Activated naive CD4-positive, alpha-beta T cell treated with Interleukin-2 at 50 U/mL for 16 hours (primary cell): ENCODE results near the gene PCDH7.

Experiments used
- DNase-seq: peaks from one replicate; pipeline ENCODE4 v3.0.0-alpha.2; 2020

The PCDH7 gene

GRCh38 chr4:30720021-30720660, at the start of gene PCDH7:
Gene PCDH7 (plus strand): TSS chr4:30720369. CDS start chr4:30721423, 1,054 bp downstream.
- no peak for DNase-seq

- DNase-seq = no peak
These were observed 48.2 kb upstream of the PCDH7 start for GRCh38 chr4:30671926-30672448.

GRCh38 chr4:30696191-30696590, 24.0 kb upstream of the PCDH7 start:
- no peak for DNase-seq

GRCh38 chr4:30714408-30715031, 5.6 kb upstream of the PCDH7 start:
- no peak for DNase-seq

GRCh38 chr4:30716158-30716557, 4.0 kb upstream of the PCDH7 start:
- no peak for DNase-seq

GRCh38 chr4:30716681-30717207, 3.4 kb upstream of the PCDH7 start:
- no peak for DNase-seq

- no peak for DNase-seq
These were observed 2.8 kb upstream of the PCDH7 start for GRCh38 chr4:30717208-30718020.

- DNase-seq = no peak
These were observed 2.1 kb upstream of the PCDH7 start for GRCh38 chr4:30718021-30718542.

GRCh38 chr4:30718641-30719453, 1.3 kb upstream of the PCDH7 start:
- no peak for DNase-seq

GRCh38 chr4:30719454-30720020, 632 bp upstream of the PCDH7 start:
- DNase-seq = no peak

- no peak for DNase-seq
These were observed 554 bp downstream of the PCDH7 start for GRCh38 chr4:30720661-30721184.

- DNase-seq = no peak
These were observed 1.3 kb downstream of the PCDH7 start for GRCh38 chr4:30721185-30722091.

GRCh38 chr4:30722092-30722358, 1.9 kb downstream of the PCDH7 start:
- DNase-seq = no peak

GRCh38 chr4:30722359-30723200, 2.4 kb downstream of the PCDH7 start:
- DNase-seq = no peak

- DNase-seq = no peak
These were observed 3.2 kb downstream of the PCDH7 start for GRCh38 chr4:30723201-30723955.

GRCh38 chr4:30724247-30724646, 4.1 kb downstream of the PCDH7 start:
- no peak for DNase-seq

GRCh38 chr4:30725562-30725961, 5.4 kb downstream of the PCDH7 start:
- no peak for DNase-seq

GRCh38 chr4:30726090-30726675, 6.0 kb downstream of the PCDH7 start:
- no peak for DNase-seq

- no peak for DNase-seq
These were observed 7.2 kb downstream of the PCDH7 start for GRCh38 chr4:30727409-30727808.
